ENCODE results near the gene KDM2B.

DNA sequence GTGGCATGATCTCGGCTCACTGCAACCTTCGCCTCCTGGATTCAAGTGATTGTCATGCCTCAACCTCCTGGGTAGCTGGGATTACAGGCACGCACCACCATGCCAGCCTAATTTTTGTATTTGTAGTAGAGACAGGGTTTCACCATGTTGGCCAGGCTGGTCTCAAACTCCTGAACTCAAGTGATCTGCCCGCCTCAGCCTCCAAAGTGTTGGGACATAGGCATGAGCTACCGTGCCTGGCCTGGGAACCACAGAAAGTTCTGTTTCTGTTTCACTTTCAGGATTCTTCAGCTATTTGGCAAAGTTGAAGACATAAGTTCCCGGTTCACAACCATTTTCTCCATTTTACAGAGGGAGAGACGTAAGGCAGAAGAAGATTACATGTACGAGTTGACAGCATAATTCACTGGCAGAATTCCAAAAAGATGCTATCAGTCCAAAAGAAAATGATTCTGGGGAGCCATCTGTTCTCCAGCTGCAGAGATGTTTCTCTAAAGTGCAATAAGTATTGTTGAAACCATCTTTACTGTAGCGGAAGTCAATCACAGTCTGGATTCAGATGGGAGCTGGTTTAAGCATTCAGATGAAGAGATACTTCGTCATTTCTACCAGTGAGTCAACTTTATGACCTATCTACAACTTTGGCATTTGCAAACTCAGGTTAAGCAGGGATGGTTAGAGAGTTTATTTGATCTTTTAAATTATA lies 189.1 kb downstream of the KDM2B start:
- TF ChIP-seq CTCF (conservative IDR thresholded peaks at IDR 0.05 in 1 of 2, IDR thresholded peaks at IDR 0.05 in 1 of 2; ENCODE audit: extremely low read depth in 1 of 2, insufficient read depth in 1 of 2, low read depth in 1 of 2, low read length in 2 of 2), result no peak
- no peak for TF ChIP-seq EZH2 (IDR thresholded peaks at IDR 0.05; ENCODE audit: borderline replicate concordance, low read length)
